Effector memory CD4-positive, alpha-beta T cell (primary cell): ENCODE measurements around the gene TNC.

Source experiments
- DNase-seq, 3 donors: peaks; one replicate each; pipeline ENCODE4 v3.0.0-alpha.2; 2020
- H3K27ac ChIP-seq: 2 replicates; pipeline ENCODE4 v1.7.0; 2013; ENCODE audit warnings: mild to moderate bottlenecking, low read length, moderate library complexity; ENCODE audit not compliant: insufficient read depth, poor library complexity, severe bottlenecking
- H3K27me3 ChIP-seq: replicated peaks from 2 replicates; pipeline ENCODE4 v1.7.0; 2013; ENCODE audit warnings: mild to moderate bottlenecking, low read length; ENCODE audit not compliant: insufficient read depth, control insufficient read depth, poor library complexity, severe bottlenecking
- H3K36me3 ChIP-seq: 2 replicates; pipeline ENCODE4 v1.7.0; 2013; ENCODE audit warnings: mild to moderate bottlenecking, low read length, moderate library complexity; ENCODE audit not compliant: control insufficient read depth, insufficient read depth
- H3K4me1 ChIP-seq: 2 replicates; pipeline ENCODE4 v1.7.0; 2013; ENCODE audit warnings: low read length, mild to moderate bottlenecking; ENCODE audit not compliant: control insufficient read depth, insufficient read depth, poor library complexity, severe bottlenecking
- H3K4me3 ChIP-seq: 2 replicates; pipeline ENCODE4 v1.7.0; 2013; ENCODE audit warnings: low read length, low read depth, mild to moderate bottlenecking; ENCODE audit not compliant: insufficient read depth, poor library complexity, severe bottlenecking
- H3K9me3 ChIP-seq: 2 replicates; pipeline ENCODE4 v1.7.0; 2013; ENCODE audit warnings: mild to moderate bottlenecking, low read length, moderate library complexity; ENCODE audit not compliant: control insufficient read depth

Gene TNC

DNA sequence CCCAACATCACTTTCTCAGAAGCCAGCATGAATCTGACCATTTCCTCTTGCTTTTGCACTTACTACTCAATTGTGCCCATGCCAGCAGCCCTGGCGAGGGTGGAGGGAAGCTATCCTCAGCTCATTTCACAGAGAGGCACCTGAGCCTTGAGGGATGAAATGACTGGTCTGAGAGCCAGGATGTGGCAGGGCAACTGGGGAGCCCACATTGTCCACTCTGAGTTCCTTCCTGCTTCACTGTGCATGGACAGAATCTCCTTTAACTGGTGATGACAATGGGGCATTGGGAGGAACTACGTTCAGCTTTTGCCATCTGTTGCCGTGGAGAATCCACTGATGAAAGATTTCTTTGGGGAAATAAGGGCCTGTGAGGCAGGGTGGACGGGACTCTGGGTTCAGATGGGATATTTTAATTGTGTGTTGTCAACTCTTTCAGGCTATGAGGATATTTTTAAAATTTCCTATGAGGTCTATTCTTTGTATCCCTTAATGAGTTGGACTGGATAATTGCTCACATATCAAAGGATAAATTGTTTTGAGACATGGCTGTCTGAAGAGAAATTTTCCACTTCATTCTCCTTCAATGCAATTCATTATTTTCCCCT lies 78.3 kb downstream of the TNC start:
- no peak overlapping the region for H3K27ac ChIP-seq
- H3K9me3 ChIP-seq: no peaks in the 10 kb centered on the region

DNA sequence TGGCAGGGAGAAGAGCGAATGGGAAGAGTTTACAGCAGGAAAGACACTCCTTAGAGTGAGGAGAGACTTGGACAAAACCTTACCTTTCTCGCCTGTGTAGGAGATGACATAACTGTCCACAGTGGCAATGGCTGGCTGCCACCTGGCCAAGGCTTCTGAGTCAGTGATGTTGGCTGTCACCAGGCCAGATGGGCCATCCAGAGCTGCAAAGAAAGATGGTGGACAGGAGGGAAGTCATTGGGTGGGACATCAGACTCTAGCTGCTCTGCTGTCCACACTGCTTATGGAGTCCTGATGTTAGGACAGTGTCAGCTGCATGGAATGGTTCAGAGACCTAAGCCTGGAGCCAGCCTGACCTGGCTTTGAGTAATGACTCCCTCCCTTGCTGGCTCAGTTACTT lies 79.8 kb downstream of the TNC start:
- no peaks in the 10 kb centered on the region for H3K9me3 ChIP-seq
- no peaks in the 10 kb centered on the region for H3K27me3 ChIP-seq
- no peak for DNase-seq
- no peaks in the 10 kb centered on the region for H3K36me3 ChIP-seq
- H3K27ac ChIP-seq: no peak overlapping the region
- no peaks in the 10 kb centered on the region for H3K4me1 ChIP-seq
- H3K4me3 ChIP-seq: no peak overlapping the region

More for the DNA sequence above, 78.3 kb downstream of the TNC start:
- no peaks in the 10 kb centered on the region for H3K4me1 ChIP-seq
- no peak overlapping the region for H3K4me3 ChIP-seq
- no peak for DNase-seq
- no peaks in the 10 kb centered on the region for H3K36me3 ChIP-seq
- no peaks in the 10 kb centered on the region for H3K27me3 ChIP-seq

DNA sequence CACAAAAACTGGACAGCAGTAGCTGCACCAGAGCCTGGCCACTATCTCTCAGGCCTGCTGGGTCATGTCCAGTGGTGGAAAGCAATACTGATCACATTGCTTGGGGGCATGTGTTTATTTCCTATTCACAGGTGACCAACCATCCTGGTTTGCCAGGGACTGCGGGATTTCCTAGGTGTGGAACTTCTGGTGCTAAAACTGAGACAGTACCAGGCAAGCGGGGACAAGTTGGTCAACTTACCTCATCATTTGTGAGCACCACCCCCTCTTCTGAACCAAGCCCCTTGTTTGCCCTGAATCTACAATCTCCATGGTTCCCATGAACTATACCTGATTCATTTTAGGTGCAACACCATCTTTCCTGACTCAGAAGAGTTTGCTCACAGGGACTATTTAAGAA lies 81.3 kb downstream of the TNC start:
- Histone ChIP-seq H3K36me3 (no peaks in the 10 kb centered on the region), H3K27me3 (no peaks in the 10 kb centered on the region), H3K9me3 (no peaks in the 10 kb centered on the region), H3K27ac (no peak overlapping the region), H3K4me1 (no peaks in the 10 kb centered on the region), H3K4me3 (no peak overlapping the region)
- DNase-seq: no peak

DNA sequence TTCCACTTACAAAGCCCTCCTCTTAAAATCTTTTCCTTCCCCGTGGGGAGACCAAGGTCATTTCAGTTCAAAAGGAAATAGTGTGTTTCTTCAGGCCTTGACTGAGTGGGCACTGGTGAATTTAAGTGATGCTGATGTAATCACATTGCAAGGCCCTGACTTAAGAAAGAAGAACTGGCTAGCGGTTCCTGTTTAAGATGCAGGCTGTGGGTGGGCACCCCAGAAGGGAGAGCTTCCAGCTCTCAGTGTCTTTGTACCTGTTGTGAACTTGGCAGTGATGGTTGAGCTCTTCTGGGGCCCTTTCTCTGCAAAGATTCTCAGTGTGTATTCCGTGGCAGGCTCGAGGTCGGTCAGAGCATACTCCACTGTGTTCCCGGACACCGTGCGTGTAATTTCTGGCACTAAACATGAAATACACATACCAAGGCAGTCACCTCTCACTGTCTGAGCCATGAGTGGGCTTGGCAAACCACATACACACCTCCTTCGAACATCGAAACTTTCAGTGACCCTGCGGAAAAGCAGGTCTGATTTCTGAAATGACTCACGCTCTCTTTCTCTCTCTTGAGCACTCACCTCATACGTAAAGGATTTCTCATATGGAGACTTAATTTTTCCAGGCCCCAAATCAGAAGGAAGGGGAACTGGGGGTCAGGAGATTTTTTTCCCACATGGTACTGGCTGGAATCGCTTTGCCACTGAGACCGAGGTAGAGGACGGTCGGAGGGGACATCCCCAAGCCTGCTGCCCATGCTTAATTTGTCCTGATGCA lies 81.9 kb downstream of the TNC start:
- Histone ChIP-seq H3K36me3 (no peaks in the 10 kb centered on the region), H3K4me3 (no peak overlapping the region), H3K9me3 (no peaks in the 10 kb centered on the region), H3K27me3 (no peaks in the 10 kb centered on the region), H3K4me1 (no peaks in the 10 kb centered on the region), H3K27ac (no peak overlapping the region)
- DNase-seq: no peak

DNA sequence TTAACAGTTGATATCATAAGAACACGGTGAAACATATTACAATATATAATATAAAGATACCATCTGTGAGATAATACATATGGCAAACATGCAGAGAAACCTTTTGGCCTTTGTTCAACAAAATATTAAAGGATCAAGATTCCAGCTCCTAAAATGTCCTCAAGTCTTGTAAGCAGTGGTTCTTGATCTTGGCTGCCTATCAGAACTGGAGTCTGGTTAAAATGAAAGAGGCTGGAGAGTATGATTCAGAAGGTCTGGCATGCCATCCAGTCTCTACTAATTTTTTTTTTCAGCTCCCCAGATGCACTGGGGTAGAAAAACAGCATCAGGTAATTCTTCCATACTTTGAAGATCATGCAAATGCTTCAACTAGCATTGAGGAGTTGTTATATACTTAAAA lies 83.2 kb downstream of the TNC start:
- H3K4me3 ChIP-seq: no peak overlapping the region
- no peak for DNase-seq
- H3K27me3 ChIP-seq: no peaks in the 10 kb centered on the region
- no peak overlapping the region for H3K27ac ChIP-seq
- no peaks in the 10 kb centered on the region for H3K9me3 ChIP-seq
- H3K36me3 ChIP-seq: no peaks in the 10 kb centered on the region
- H3K4me1 ChIP-seq: no peaks in the 10 kb centered on the region

DNA sequence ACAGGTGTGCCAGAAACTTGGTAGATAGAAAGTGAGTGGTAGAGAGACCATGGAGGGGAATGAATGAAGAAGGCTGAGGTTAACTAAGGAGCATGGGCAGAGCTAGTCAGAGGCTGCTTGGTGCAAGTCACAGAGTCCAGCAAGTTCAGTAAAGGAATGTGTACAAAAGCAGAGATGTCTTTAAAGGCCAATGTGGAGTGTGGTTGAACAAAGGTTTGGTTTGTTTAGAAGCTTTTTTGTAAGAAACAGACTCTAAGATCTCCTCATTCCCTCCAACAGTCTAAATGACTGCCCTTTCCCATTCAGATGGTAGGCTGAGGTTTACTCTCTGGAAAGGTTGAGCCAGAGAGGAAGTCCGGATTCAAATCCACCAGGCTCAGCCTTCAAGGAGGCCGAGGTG lies 84.2 kb downstream of the TNC start:
- no peak for DNase-seq
- Histone ChIP-seq H3K27ac (no peak overlapping the region), H3K36me3 (no peaks in the 10 kb centered on the region)

DNA sequence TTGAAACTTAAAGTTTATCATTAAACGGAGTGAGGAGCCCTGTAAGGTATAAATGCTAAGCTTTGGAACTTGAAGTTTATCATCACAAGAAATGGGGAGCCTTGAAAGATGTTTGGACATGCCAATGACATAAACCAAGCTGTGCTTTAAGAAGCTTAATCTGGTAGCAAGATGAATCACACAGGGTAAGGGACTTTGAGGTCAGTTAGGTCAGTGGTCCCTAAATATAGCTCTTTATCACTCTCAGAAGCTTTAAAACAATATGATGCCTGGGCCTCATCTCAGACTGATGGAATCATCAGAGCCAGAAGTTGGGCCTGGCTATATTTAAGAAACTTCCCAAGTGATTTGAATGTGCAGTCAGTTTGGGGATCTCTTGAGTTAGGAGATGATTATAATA lies 85.7 kb downstream of the TNC start:
- no peaks in the 10 kb centered on the region for H3K36me3 ChIP-seq
- H3K27ac ChIP-seq: no peak overlapping the region
- H3K27me3 ChIP-seq: no peaks in the 10 kb centered on the region
- no peak overlapping the region for H3K4me3 ChIP-seq
- no peak for DNase-seq
- no peaks in the 10 kb centered on the region for H3K4me1 ChIP-seq
- H3K9me3 ChIP-seq: no peaks in the 10 kb centered on the region

More for the DNA sequence above, 84.2 kb downstream of the TNC start:
- Histone ChIP-seq H3K27me3 (no peaks in the 10 kb centered on the region), H3K4me1 (no peaks in the 10 kb centered on the region), H3K9me3 (no peaks in the 10 kb centered on the region), H3K4me3 (no peak overlapping the region)

DNA sequence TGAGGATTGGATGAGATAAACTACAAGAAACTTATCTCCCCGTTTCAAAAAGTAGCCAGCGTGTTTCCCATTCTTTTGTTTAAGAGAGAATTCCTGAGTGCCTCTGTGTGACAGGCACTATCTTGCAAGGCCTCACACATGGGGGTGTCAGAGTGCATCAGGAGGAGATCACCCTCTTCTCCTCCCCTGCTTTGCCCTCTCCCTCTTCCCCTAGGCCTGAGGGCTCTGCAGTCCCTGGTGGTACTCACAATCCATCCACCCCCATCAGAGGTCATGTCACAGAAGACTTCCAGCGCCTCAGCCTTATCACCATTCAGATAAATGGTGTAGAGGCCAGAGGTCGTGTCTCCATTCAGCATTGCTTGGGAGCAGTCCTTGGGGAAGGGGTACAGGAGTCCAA lies 88.0 kb downstream of the TNC start:
- no peaks in the 10 kb centered on the region for H3K4me1 ChIP-seq
- H3K27me3 ChIP-seq: no peaks in the 10 kb centered on the region
- DNase-seq: no peak
- H3K9me3 ChIP-seq: no peaks in the 10 kb centered on the region
- no peaks in the 10 kb centered on the region for H3K36me3 ChIP-seq
- H3K4me3 ChIP-seq: no peak overlapping the region
- no peak overlapping the region for H3K27ac ChIP-seq

DNA sequence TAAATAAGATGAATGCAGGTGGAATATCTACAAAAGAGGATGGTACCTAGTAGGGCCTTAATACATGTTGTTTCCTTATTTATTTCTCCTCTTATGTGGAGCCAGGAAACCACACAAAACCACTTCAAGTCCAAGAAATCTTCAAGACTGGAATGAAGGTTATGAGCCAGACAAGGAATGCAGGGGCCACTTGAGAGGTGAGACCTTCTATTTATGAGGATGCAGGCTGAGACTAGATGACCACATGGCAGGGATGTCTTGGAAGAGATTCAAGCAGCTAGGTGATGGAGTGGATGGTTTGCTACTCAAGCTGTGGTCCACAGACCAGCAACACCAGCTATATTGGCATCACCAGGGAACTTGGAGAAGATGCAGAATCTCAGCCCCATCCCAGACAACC lies 92.2 kb downstream of the TNC start:
- Histone ChIP-seq H3K36me3 (no peaks in the 10 kb centered on the region), H3K9me3 (no peaks in the 10 kb centered on the region), H3K4me1 (no peaks in the 10 kb centered on the region)

DNA sequence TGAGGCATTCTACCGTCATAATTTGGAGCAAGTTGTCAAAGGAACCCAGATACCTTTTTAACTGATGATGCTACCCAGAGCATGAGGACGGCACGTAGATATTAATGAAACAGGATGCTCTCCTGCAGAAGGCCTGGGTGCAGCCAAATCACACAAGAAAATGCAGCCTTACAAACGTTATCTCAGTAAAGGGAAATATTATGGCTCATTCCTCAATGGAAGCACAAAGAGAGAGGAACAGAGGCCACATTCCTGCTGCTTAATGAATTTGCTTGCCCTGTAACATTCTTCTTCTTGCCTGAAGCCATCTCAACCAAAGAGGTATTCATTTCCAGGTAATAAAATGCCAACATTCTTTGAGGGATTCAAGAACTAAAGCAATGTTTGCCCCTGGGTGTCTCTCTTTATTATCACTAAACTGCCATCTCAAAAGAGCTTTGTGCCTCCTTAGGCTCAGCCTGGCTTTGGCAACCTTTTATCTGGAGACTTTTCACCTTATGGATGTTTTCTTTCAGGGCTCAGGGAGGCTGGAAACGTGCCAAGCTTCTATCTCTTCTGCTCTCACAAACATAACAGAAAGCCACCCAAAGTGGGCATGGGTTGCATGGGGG lies 92.9 kb downstream of the TNC start:
- no peaks in the 10 kb centered on the region for H3K9me3 ChIP-seq
- no peaks in the 10 kb centered on the region for H3K36me3 ChIP-seq
- no peaks in the 10 kb centered on the region for H3K27me3 ChIP-seq
- no peak overlapping the region for H3K27ac ChIP-seq
- H3K4me1 ChIP-seq: no peaks in the 10 kb centered on the region
- no peak for DNase-seq
- no peak overlapping the region for H3K4me3 ChIP-seq

More for the DNA sequence above, 92.2 kb downstream of the TNC start:
- DNase-seq: no peak
- no peak overlapping the region for H3K27ac ChIP-seq
- H3K27me3 ChIP-seq: no peaks in the 10 kb centered on the region
- H3K4me3 ChIP-seq: no peak overlapping the region
